PC-9 (cell line): ENCODE data around the gene MKRN2.

Experiments
- CTCF ChIP-seq: fragments of 200-600 bp; sonication (generic); conservative IDR thresholded peaks from 2 replicates; pipeline ENCODE4 v1.6.1; 2017; ENCODE audit warnings: mixed run types, antibody characterized with exemption, mild to moderate bottlenecking, moderate library complexity
- EZH2 ChIP-seq: fragments of 200-600 bp; sonication (generic); IDR thresholded peaks from 2 replicates; pipeline ENCODE4 v1.8.0; 2017; ENCODE audit warnings: antibody characterized with exemption, low read depth

- TF ChIP-seq EZH2 (no peak), CTCF (no peak)
These were observed 33.2 kb downstream of the MKRN2 start for GRCh38 chr3:12590096-12590495.
